ENCODE results near the gene OR6K2. TPM values are rescaled to one million over a fixed set of nuclear protein-coding genes. Genes with fewer than 3 reads are reported as not detected.

Gene OR6K2
- total and polyA plus RNA-seq, 10 of the 15 experiments (the other 5 are each of a cell fraction or from before 2014, with no cell fraction given): not detected

GRCh38 chr1:158689110-158689509, 11.3 kb downstream of the OR6K2 start:
- FAIRE-seq: no peak
- WGBS (ENCODE audit: insufficient coverage, insufficient replicate concordance, low lambda C conversion rate, missing lambda C conversion rate): 90% methylated on average over 1 of the region's 1 CpG
- RAD21 ChIA-PET (ENCODE audit: unreplicated experiment): no interaction called here
- TF ChIP-seq CEBPZ (IDR thresholded peaks at IDR 0.05; ENCODE audit: low read depth, low read length) (no peak), EGR1 (IDR thresholded peaks at IDR 0.05; ENCODE audit: borderline replicate concordance in 1 of 2, low read depth in 2 of 2, low read length in 2 of 2) (no peak), ELK1 (IDR thresholded peaks at IDR 0.05; ENCODE audit: low read depth, low read length) (no peak), ZNF622 (IDR thresholded peaks at IDR 0.05) (no peak), ZBTB4 (CRISPR knock-in tag; IDR thresholded peaks at IDR 0.05) (no peak), REST (IDR thresholded peaks at IDR 0.05; ENCODE audit: low read depth, low read length) (no peak), NFIC (IDR thresholded peaks at IDR 0.05; ENCODE audit: low read depth, low read length) (no peak), ATF3 (IDR thresholded peaks at IDR 0.05; ENCODE audit: borderline replicate concordance, extremely low read depth, low read depth, low read length) (no peak)

More at GRCh38 chr1:158689110-158689509, 11.3 kb downstream of the OR6K2 start:
- no TSS peak for BruUV-seq (replicated peaks)
- H2AFZ ChIP-seq (ENCODE audit: control insufficient read depth, low read depth, low read length): no peak overlapping the region
- no peak overlapping the region for H3K27ac ChIP-seq (ENCODE audit: control insufficient read depth, insufficient read depth)
- H4K20me1 ChIP-seq (ENCODE audit: control insufficient read depth, insufficient read depth): no peaks in the 10 kb centered on the region
- H3K27me3 ChIP-seq (replicated peaks in 1 of 2; ENCODE audit: control insufficient read depth in 2 of 2, insufficient read depth in 2 of 2, low read length in 1 of 2): no peaks in the 10 kb centered on the region
- H3K9me3 ChIP-seq (replicated peaks; ENCODE audit: control insufficient read depth, insufficient read depth, low read length): no peaks in the 10 kb centered on the region
- no peak overlapping the region for H3K4me3 ChIP-seq
- ATAC-seq (no peak), DNase-seq (ENCODE audit: low read depth, low spot score) (no peak)
- H3K4me2 ChIP-seq (ENCODE audit: control insufficient read depth, insufficient read depth): no peak overlapping the region
- ChIA-PET CTCF (no interaction called here), POLR2A (no interaction called here), SMC1A (ENCODE audit: uncharacterized antibody, unreplicated experiment) (no interaction called here)
- in situ Hi-C loops (cut with MboI) (no loop called here), intact Hi-C loops (cut with micrococcal nuclease; ENCODE audit: unreplicated experiment) (no loop called here)
- no peak overlapping the region for H3K9ac ChIP-seq (ENCODE audit: control insufficient read depth, insufficient read depth, low read length)
- H3K79me2 ChIP-seq (ENCODE audit: control insufficient read depth, insufficient read depth, low read length): no peaks in the 10 kb centered on the region
- no peaks in the 10 kb centered on the region for H3K4me1 ChIP-seq (ENCODE audit: control insufficient read depth, insufficient read depth, low read length)
- no peaks in the 10 kb centered on the region for H3K36me3 ChIP-seq (ENCODE audit: control insufficient read depth in 2 of 2, insufficient read depth in 2 of 2, low read length in 1 of 2)
